ENCODE data around the gene PBX4. TPM values are rescaled to one million over a fixed set of nuclear protein-coding genes. Genes with fewer than 3 reads are reported as not detected.

Gene PBX4
- total and polyA plus RNA-seq, 10 of the 15 experiments (the other 5 are each of a cell fraction or from before 2014, with no cell fraction given): 0.18 to 17.3 (median 4.2) TPM

GRCh38 chr19:19515642-19516519, 102.6 kb downstream of the PBX4 start, which contains the start of gene NDUFA13 (continued):
- no peak for TF ChIP-seq CHD1 (IDR thresholded peaks at IDR 0.05; ENCODE audit: low read depth, low read length)
- TF ChIP-seq IKZF2 (IDR thresholded peaks at IDR 0.05): no peak
- no peak for TF ChIP-seq KDM1A (IDR thresholded peaks at IDR 0.05; ENCODE audit: borderline replicate concordance)
- peak; percentile 75; the same call in 1 of the 2 replicates for TF ChIP-seq SMAD5 (IDR thresholded peaks at IDR 0.05; ENCODE audit: low read depth)
- TF ChIP-seq FOXM1 (IDR thresholded peaks at IDR 0.05; ENCODE audit: low read depth, low read length): no peak
- TF ChIP-seq RAD51 (IDR thresholded peaks at IDR 0.05): no peak
- no peak for TF ChIP-seq ESRRA (IDR thresholded peaks at IDR 0.05; ENCODE audit: low read length)
- peak in 1 of 2 experiments; percentile 59; a peak in 2 of 4 replicates for TF ChIP-seq ETV6 (conservative IDR thresholded peaks at IDR 0.05 in 1 of 2, IDR thresholded peaks at IDR 0.05 in 1 of 2; ENCODE audit: borderline replicate concordance in 1 of 2, low read depth in 1 of 2)
- TF ChIP-seq BMI1 (IDR thresholded peaks at IDR 0.05; ENCODE audit: borderline replicate concordance): no peak
- TF ChIP-seq MYB (IDR thresholded peaks at IDR 0.05; ENCODE audit: borderline replicate concordance, low read depth, low read length): no peak
- no peak for TF ChIP-seq SUZ12 (IDR thresholded peaks at IDR 0.05; ENCODE audit: unreplicated experiment)
- TF ChIP-seq ZBED1 (IDR thresholded peaks at IDR 0.05; ENCODE audit: borderline replicate concordance): no peak
- TF ChIP-seq HDAC2 (IDR thresholded peaks at IDR 0.05): no peak
- no peak for TF ChIP-seq USF2 (IDR thresholded peaks at IDR 0.05; ENCODE audit: borderline replicate concordance, low read depth, low read length)
- no peak for TF ChIP-seq RBBP5 (conservative IDR thresholded peaks at IDR 0.05)
- peak; percentile 62; the same call in 1 of the 2 replicates for TF ChIP-seq PAX5 (IDR thresholded peaks at IDR 0.05; ENCODE audit: borderline replicate concordance, low read depth, low read length)
- 0 out of 2 replicates have a peak, but pooled peaks have one; percentile 30 for TF ChIP-seq TCF12 (IDR thresholded peaks at IDR 0.05; ENCODE audit: low read depth, low read length)
- TF ChIP-seq MEF2B (IDR thresholded peaks at IDR 0.05; ENCODE audit: partially characterized antibody, poor library complexity, severe bottlenecking): peak; percentile 43
- TF ChIP-seq E2F8 (IDR thresholded peaks at IDR 0.05; ENCODE audit: low read depth, partially characterized antibody): peak; percentile 90
- peak; percentile 85; the same call in 1 of the 2 replicates for TF ChIP-seq NKRF (conservative IDR thresholded peaks at IDR 0.05)
- no peak for TF ChIP-seq CBX3 (IDR thresholded peaks at IDR 0.05; ENCODE audit: borderline replicate concordance, low read depth)
- TF ChIP-seq RCOR1 (conservative IDR thresholded peaks at IDR 0.05; ENCODE audit: low read depth, low read length): no peak
- TF ChIP-seq SKIL (IDR thresholded peaks at IDR 0.05; ENCODE audit: low read depth, poor library complexity, severe bottlenecking): no peak
